LNCaP clone FGC (cell line): ENCODE measurements around the gene GPSM1.

Experiments used
- DNase-seq: peaks from one replicate; pipeline ENCODE4 v3.0.0-alpha.2; 2011; ENCODE audit warnings: low read depth
- H3K4me3 ChIP-seq: 2 replicates; pipeline ENCODE4 v1.5.1; 2011; ENCODE audit warnings: mild to moderate bottlenecking, low read depth, low read length, control low read depth
- CTCF ChIP-seq: IDR thresholded peaks from 2 replicates; pipeline ENCODE4 v1.5.1; 2012; ENCODE audit warnings: mild to moderate bottlenecking; ENCODE audit not compliant: control insufficient read depth, insufficient read depth; ENCODE audit errors: extremely low read depth

The GPSM1 gene

GRCh38 chr9:136281421-136282271, 45.7 kb upstream of the GPSM1 start:
- H3K4me3 ChIP-seq = no peak overlapping the region
- no peak for DNase-seq
- TF ChIP-seq CTCF = no peak

DNA sequence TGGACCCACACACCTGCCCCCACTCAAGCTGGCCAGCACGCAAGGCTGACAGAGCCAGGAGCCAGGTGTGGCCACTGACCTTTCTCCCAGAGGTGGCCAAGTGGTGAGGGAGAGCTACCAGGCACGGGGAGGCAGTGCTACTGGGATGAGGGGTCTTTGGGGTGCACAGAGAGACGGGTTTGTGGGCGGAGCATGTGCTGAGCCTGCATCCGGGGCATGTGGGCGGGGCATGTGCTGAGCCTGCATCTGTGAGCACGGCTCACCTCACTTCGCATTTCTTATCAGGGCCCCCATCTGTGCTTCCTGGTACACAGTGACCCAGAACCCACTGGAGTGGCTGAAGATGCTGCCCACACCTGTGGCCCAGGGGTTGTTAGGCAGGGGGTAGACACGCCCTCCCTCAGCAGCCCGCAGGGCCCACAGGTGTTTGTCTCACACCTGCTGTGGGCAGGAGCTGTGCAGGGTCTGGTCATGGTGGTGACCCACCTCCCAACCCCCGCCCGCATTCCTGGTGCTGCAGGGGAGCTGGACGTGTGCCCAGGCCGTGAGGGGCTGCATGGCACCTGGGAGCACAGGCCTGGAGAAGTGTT, 45.0 kb upstream of the GPSM1 start:
- no peak for TF ChIP-seq CTCF
- H3K4me3 ChIP-seq = no peak overlapping the region
- DNase-seq = no peak

DNA sequence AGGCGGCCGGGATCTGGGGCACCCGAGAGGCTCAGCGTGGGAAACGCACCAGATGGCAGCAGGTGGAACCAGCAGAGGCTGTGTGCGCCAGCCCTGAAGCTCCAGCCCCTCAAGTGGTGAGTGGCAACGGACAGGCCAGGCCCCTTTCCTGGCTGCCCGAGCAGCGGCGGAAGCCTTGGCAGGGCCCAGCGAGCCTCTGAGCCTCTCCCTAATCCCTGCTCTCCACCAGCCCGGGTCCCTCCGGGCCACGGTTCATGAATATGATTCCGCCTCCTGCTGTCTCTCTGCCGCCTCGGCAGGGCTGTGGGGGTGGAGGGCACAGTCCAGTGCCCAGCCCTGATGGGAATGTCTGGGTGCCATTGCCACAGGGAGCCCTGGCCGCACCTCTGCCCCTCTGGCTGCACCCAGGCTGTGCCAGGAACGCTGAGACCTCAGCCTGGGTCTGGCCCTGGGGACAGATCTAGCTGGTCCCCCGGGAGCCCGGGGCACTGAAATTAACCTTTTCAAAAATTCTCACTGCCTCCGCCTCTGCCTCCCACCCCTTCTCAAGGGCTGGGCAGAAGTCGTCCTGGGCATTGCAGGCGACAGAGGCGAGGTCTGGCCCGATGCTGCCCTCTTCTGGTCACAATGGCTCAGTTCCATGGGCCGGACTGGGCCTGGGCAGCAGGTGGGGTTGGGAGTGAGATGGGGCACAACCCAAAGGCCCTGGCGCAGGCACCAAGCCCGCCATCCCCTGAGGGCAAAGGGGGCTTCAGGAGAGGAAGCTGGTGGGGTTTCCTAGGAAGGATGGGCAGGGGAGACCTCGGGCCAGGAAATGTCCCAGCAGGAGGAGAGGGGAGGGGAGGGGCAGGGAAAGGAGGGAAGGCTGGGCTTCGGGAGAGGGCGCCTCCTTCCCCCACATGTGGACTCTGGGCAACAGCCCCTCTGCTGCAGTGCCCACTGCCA, 43.8 kb upstream of the GPSM1 start:
- H3K4me3 ChIP-seq = no peak overlapping the region
- peak; percentile 99 for TF ChIP-seq CTCF
- DNase-seq = no peak

DNA sequence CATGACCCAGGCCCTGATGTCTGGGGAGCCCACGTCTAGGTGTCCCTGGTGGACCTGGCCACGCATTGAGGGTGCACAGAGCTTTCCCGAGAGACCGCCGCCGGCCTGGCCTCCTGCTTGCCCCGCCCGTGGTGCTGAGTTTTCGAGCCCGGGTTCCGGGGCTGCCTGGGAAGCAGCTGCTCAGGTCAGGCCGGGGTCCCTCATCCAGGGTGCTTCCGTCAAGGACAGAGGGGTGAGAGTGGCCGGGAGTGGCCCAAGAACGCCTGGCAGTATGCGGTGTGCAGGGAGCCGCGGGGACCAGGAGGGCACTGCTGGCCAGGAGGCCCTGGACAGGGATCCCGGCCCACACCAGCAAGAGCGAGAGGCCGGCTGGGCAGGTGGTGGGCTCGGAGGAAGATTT, 43.0 kb upstream of the GPSM1 start:
- TF ChIP-seq CTCF = no peak
- H3K4me3 ChIP-seq = no peak overlapping the region
- DNase-seq = no peak

GRCh38 chr9:136284951-136285350, 42.4 kb upstream of the GPSM1 start:
- no peak overlapping the region for H3K4me3 ChIP-seq
- no peak for TF ChIP-seq CTCF
- no peak for DNase-seq

GRCh38 chr9:136285501-136286358, 41.6 kb upstream of the GPSM1 start:
- TF ChIP-seq CTCF = no peak
- H3K4me3 ChIP-seq = no peak overlapping the region
- no peak for DNase-seq
